ENCODE measurements around the gene CPED1.

Gene CPED1

GRCh38 chr7:121331574-121331973 is 343.1 kb downstream of the CPED1 start:
- DNase-seq: no peak

- no peak for DNase-seq
Measured at GRCh38 chr7:121334376-121334775, 345.9 kb downstream of the CPED1 start.

- no peak for DNase-seq
Measured at GRCh38 chr7:121334875-121335648, 346.6 kb downstream of the CPED1 start.

- no peak for DNase-seq
Measured at GRCh38 chr7:121336579-121336978, 348.1 kb downstream of the CPED1 start.

- no peak for DNase-seq
Measured at GRCh38 chr7:121337398-121337797, 348.9 kb downstream of the CPED1 start.

GRCh38 chr7:121339082-121339481 is 350.6 kb downstream of the CPED1 start:
- no peak for DNase-seq

GRCh38 chr7:121341933-121342332 is 353.4 kb downstream of the CPED1 start:
- DNase-seq: no peak

GRCh38 chr7:121342631-121343030 is 354.1 kb downstream of the CPED1 start:
- no peak for DNase-seq

- DNase-seq: no peak
Measured at GRCh38 chr7:121343302-121343701, 354.8 kb downstream of the CPED1 start.

- DNase-seq: no peak
Measured at GRCh38 chr7:121344093-121344492, 355.6 kb downstream of the CPED1 start.

- DNase-seq: no peak
Measured at GRCh38 chr7:121344497-121344896, 356.0 kb downstream of the CPED1 start.
